Body of pancreas (tissue), 4 donors: ENCODE measurements around the gene SPRED3. TPM values are rescaled to one million over a fixed set of nuclear protein-coding genes. Genes with fewer than 3 reads are reported as not detected.

Source experiments
- ATAC-seq: fragments of 150-250 bp; one replicate; pipeline ENCODE4 v1.9.1; 2016
- DNase-seq, 4 donors: peaks; one replicate each; pipeline ENCODE4 v3.0.0-alpha.2; 2019
- H3K27ac ChIP-seq, 4 donors: fragments of 200-600 bp; sonication (generic); 1 replicate in 3 of 4; 2 replicates in 1 of 4; pipeline versions ENCODE4 v1.5.1 to v1.6.1; 2016 to 2019; ENCODE audit warnings: mild to moderate bottlenecking in 1 of 4, mixed read lengths in 1 of 4, moderate library complexity in 1 of 4
- H3K27me3 ChIP-seq, 2 donors: fragments of 200-600 bp; sonication (generic); one replicate each; pipeline ENCODE4 v1.6.0; 2016; ENCODE audit warnings: mild to moderate bottlenecking in 1 of 2
- H3K36me3 ChIP-seq, 2 donors: fragments of 200-600 bp; sonication (generic); replicated peaks in 1 of 2; 2 replicates each; pipeline ENCODE4 v1.5.1; 2016; ENCODE audit warnings: low read depth in 2 of 2; ENCODE audit not compliant: insufficient read depth in 1 of 2
- H3K4me1 ChIP-seq: fragments of 200-600 bp; sonication (generic); one replicate; pipeline ENCODE4 v1.6.0; 2016
- H3K4me3 ChIP-seq, 2 donors: fragments of 200-600 bp; sonication (generic); 1 replicate in 1 of 2; 2 replicates in 1 of 2; pipeline ENCODE4 v1.5.1; 2016 to 2019
- H3K9me3 ChIP-seq, 3 donors: fragments of 200-600 bp; sonication (generic); 1 replicate in 2 of 3; 2 replicates in 1 of 3; pipeline ENCODE4 v1.5.1; 2016
- POLR2A ChIP-seq, 3 donors: fragments of 450-650 bp; IDR thresholded peaks; one replicate each; pipeline ENCODE4 v1.6.1; 2016; ENCODE audit warnings: antibody characterized with exemption in 3 of 3, mild to moderate bottlenecking in 2 of 3
- WGBS, 2 donors: methylation state at CpG; one replicate each; pipeline ENCODE4 v1.1.5; 2017; 5-methylcytosine and 5-hydroxymethylcytosine counted together
- intact Hi-C: fragments of 100-400 bp; cut with DNase I; formaldehyde crosslinking; loops from one replicate; pipeline ENCODE4 v1.15.1; 2023
- total RNA-seq, 2 donors: library from RNA; depleted of rRNA; stranded (reverse); fragments of >200 nt; gene quantifications; one replicate each; pipeline ENCODE4 v1.1.0, GENCODE V29; 2016
- TF ChIP-seq, protein P1 (sequence below), 7 experiments: fragments of 450-650 bp in 4 of 7; fragments of 200-600 bp in 3 of 7; sonication (generic) in 3 of 7; IDR thresholded peaks; one replicate each; pipeline ENCODE4 v1.5.1; 2016 to 2019; ENCODE audit warnings: antibody characterized with exemption in 7 of 7

The SPRED3 gene
- total RNA-seq, 2 donors from 2014 or later: under 0.01 to 0.52 TPM

DNA sequence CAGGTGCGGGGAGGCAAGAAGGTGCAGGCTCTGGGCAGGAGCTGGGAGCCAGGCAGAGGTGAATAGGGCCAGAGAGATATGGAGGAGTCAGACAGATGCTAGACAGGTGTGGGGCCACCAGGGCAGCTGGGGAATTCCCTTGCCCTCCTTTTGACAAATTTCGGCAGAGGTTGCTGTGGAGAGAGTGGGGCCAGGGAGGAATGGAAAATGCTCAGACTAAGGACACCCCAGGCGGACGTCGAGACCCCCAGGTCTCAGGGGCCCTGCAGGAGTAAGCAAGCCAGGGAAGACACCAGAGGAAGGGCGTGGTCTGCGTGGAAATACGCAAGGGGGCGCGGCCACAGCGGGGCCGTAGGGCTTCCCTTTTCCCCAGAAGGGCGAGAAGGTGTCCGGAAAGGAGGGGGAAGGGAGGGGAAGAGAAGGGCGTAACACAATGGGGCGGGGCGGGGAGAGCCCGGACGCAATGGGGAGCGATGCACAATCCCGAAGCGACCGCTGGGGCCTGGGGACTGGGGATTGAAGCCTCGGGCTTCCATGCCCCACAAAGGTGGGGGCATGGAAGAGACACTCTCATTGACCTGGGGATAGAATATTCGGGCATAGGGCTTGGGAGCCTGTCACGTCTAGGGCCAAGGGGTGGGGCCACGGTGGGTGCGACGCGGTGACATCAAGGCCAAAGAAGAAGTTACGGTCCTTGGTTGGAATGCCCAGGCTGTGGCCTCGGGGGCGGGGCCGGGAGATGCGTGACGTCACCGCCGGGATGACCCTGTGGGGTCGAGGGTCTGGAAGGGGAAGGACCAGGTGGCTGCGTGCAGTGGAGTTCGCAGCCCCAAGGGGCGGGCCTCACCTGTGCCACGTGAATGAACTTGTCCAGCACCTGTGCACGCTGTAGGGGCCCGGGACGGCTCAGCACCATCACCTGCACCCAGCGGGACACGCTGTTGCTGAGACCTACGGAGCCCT lies 29.3 kb downstream of the SPRED3 start:
- intact Hi-C loops: no loop called here
- Histone ChIP-seq H3K4me3 (no peak overlapping the region), H3K27me3 (peaks cover 0 to 8% of the 10 kb centered on the region in 2 donors), H3K36me3 (no peaks in the 10 kb centered on the region), H3K27ac (no peak overlapping the region), H3K9me3 (no peaks in the 10 kb centered on the region), H3K4me1 (peaks cover 11% of the 10 kb centered on the region)
- no peak for TF ChIP-seq POLR2A (IDR thresholded peaks at IDR 0.05)
- TF ChIP-seq, protein P1, sequence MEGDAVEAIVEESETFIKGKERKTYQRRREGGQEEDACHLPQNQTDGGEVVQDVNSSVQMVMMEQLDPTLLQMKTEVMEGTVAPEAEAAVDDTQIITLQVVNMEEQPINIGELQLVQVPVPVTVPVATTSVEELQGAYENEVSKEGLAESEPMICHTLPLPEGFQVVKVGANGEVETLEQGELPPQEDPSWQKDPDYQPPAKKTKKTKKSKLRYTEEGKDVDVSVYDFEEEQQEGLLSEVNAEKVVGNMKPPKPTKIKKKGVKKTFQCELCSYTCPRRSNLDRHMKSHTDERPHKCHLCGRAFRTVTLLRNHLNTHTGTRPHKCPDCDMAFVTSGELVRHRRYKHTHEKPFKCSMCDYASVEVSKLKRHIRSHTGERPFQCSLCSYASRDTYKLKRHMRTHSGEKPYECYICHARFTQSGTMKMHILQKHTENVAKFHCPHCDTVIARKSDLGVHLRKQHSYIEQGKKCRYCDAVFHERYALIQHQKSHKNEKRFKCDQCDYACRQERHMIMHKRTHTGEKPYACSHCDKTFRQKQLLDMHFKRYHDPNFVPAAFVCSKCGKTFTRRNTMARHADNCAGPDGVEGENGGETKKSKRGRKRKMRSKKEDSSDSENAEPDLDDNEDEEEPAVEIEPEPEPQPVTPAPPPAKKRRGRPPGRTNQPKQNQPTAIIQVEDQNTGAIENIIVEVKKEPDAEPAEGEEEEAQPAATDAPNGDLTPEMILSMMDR (IDR thresholded peaks at IDR 0.05): no peak
- ATAC-seq (peak; percentile 61), DNase-seq (peak; percentile 23 to 68 (median 41))
- 8 to 12% methylated on average over 22 to 48 of the region's 49 CpGs for WGBS, 2 donors

- DNase-seq (no peak), ATAC-seq (no peak)
- Histone ChIP-seq H3K27me3 (peaks cover 0 to 11% of the 10 kb centered on the region in 2 donors), H3K4me1 (peaks cover 11% of the 10 kb centered on the region), H3K27ac (no peak overlapping the region), H3K36me3 (no peaks in the 10 kb centered on the region), H3K9me3 (no peaks in the 10 kb centered on the region), H3K4me3 (no peak overlapping the region)
- 50 to 73% methylated on average over 1 to 9 of the region's 9 CpGs for WGBS, 2 donors
- intact Hi-C loops: no loop called here
- TF ChIP-seq, protein P1 (IDR thresholded peaks at IDR 0.05): no peak
- no peak for TF ChIP-seq POLR2A (IDR thresholded peaks at IDR 0.05)
These were observed 32.4 kb downstream of the SPRED3 start for GRCh38 chr19:38420935-38421334.

DNA sequence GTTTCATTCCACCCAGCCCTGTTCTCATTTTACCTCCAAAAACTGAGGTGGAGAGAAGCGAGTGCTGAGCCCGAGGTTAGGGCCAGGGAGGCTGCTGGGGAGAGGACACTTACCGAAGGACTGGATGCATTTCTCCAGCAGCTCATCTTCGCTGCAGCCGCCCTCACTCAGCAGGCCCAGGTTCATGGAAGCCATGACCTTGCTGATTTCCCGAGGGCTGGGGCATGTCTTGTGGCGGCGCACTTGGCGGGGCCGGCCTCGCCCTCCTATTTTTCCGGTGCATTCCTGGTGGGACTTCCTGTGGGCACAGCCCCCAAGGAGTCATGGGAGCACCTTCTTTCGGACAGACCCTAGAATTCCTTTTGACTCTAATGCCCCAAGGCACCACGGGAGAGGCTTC lies 33.4 kb downstream of the SPRED3 start:
- WGBS, 2 donors: 68 to 72% methylated on average over 4 to 12 of the region's 14 CpGs
- Histone ChIP-seq H3K4me1 (peaks cover 11% of the 10 kb centered on the region), H3K36me3 (no peaks in the 10 kb centered on the region), H3K27ac (no peak overlapping the region), H3K9me3 (no peaks in the 10 kb centered on the region), H3K4me3 (no peak overlapping the region), H3K27me3 (peaks cover 0 to 11% of the 10 kb centered on the region in 2 donors)
- ATAC-seq: no peak
- intact Hi-C loops: no loop called here
- no peak for TF ChIP-seq POLR2A (IDR thresholded peaks at IDR 0.05)
- TF ChIP-seq, protein P1 (IDR thresholded peaks at IDR 0.05): no peak
- no peak for DNase-seq

- TF ChIP-seq POLR2A (IDR thresholded peaks at IDR 0.05): no peak
- TF ChIP-seq, protein P1 (IDR thresholded peaks at IDR 0.05): no peak
- Histone ChIP-seq H3K27me3 (peaks cover 0 to 9% of the 10 kb centered on the region in 2 donors), H3K4me1 (peaks cover 11% of the 10 kb centered on the region), H3K36me3 (no peaks in the 10 kb centered on the region), H3K27ac (no peak overlapping the region), H3K4me3 (no peak overlapping the region), H3K9me3 (no peaks in the 10 kb centered on the region)
- ATAC-seq (no peak), DNase-seq (no peak)
- intact Hi-C loops: no loop called here
- 73 to 74% methylated on average over 2 to 7 of the region's 7 CpGs for WGBS, 2 donors
These were observed 33.9 kb downstream of the SPRED3 start for GRCh38 chr19:38422438-38422837.
